ENCODE measurements around the gene ESAM.

GRCh38 chr11:124807660-124808270 is 45.7 kb upstream of the ESAM start:
- TF ChIP-seq CTCF (IDR thresholded peaks at IDR 0.05) (no peak), POLR2A (IDR thresholded peaks at IDR 0.05) (no peak)

Measured in esophagus squamous epithelium (tissue), 4 donors.